K562 (cell line): Measurements from ENCODE around the gene LRRC59.

ENCODE experiments used
- FOXP4 ChIP-seq: sonication (generic); formaldehyde crosslinking; IDR thresholded peaks from 2 replicates; pipeline ENCODE4 v1.8.0; 2022; ENCODE audit warnings: mild to moderate bottlenecking, missing genetic modification reagents, borderline replicate concordance
- HLTF ChIP-seq: fragments of 450-650 bp; IDR thresholded peaks from 2 replicates; pipeline ENCODE4 v1.6.1; 2016
- PCBP2 ChIP-seq: fragments of 200-400 bp; formaldehyde crosslinking; IDR thresholded peaks from 2 replicates; pipeline ENCODE4 v1.6.1; 2018; ENCODE audit warnings: low read length, low read depth, mild to moderate bottlenecking, moderate library complexity; ENCODE audit not compliant: poor library complexity, severe bottlenecking
- SMARCA5 ChIP-seq: fragments of 450-650 bp; IDR thresholded peaks from 2 replicates; pipeline ENCODE4 v1.6.1; 2016
- SMARCC2 ChIP-seq: fragments of 450-650 bp; IDR thresholded peaks from 2 replicates; pipeline ENCODE4 v1.6.1; 2017; ENCODE audit warnings: antibody characterized with exemption, moderate library complexity, mild to moderate bottlenecking, low read depth
- TAF7 ChIP-seq: fragments of 450-650 bp; IDR thresholded peaks from 2 replicates; pipeline ENCODE4 v1.6.1; 2016; ENCODE audit warnings: missing genetic modification characterization, missing compliant biosample characterization
- TBP ChIP-seq: optimal IDR thresholded peaks from 2 replicates; pipeline ENCODE3; 2011; ENCODE audit warnings: low read depth, low read length, improper control_type of control experiment
- ZNF408 ChIP-seq: fragments of 250-450 bp; sonication (Bioruptor Pico); IDR thresholded peaks from 2 replicates; pipeline ENCODE4 v1.4.0; 2020; ENCODE audit warnings: low read depth, mild to moderate bottlenecking, moderate library complexity
- TF ChIP-seq, protein P1 (sequence below), 3 experiments: IDR thresholded peaks in 2 of 3; conservative IDR thresholded peaks in 1 of 3; 2 replicates each; pipeline ENCODE4 v1.5.1; 2011 to 2012; ENCODE audit warnings: low read length in 3 of 3, mild to moderate bottlenecking in 3 of 3, control low read depth in 2 of 3, improper control_type of control experiment in 1 of 3, inconsistent platforms in 1 of 3, low read depth in 1 of 3, mixed read lengths in 1 of 3, moderate library complexity in 1 of 3; ENCODE audit not compliant: insufficient read depth in 2 of 3
- TF ChIP-seq, protein P2 (sequence below): sonication (generic); formaldehyde crosslinking; IDR thresholded peaks from 2 replicates; pipeline ENCODE4 v1.5.0; 2020; ENCODE audit warnings: missing genetic modification reagents
- TF ChIP-seq, protein P3 (sequence below): sonication (generic); formaldehyde crosslinking; IDR thresholded peaks from 2 replicates; pipeline ENCODE4 v1.8.1; 2022; ENCODE audit warnings: missing genetic modification reagents
- TF ChIP-seq, protein P4 (sequence below): fragments of 450-650 bp; formaldehyde crosslinking; IDR thresholded peaks from 2 replicates; pipeline ENCODE4 v1.4.0; 2020; ENCODE audit warnings: mild to moderate bottlenecking, moderate library complexity

DNA sequence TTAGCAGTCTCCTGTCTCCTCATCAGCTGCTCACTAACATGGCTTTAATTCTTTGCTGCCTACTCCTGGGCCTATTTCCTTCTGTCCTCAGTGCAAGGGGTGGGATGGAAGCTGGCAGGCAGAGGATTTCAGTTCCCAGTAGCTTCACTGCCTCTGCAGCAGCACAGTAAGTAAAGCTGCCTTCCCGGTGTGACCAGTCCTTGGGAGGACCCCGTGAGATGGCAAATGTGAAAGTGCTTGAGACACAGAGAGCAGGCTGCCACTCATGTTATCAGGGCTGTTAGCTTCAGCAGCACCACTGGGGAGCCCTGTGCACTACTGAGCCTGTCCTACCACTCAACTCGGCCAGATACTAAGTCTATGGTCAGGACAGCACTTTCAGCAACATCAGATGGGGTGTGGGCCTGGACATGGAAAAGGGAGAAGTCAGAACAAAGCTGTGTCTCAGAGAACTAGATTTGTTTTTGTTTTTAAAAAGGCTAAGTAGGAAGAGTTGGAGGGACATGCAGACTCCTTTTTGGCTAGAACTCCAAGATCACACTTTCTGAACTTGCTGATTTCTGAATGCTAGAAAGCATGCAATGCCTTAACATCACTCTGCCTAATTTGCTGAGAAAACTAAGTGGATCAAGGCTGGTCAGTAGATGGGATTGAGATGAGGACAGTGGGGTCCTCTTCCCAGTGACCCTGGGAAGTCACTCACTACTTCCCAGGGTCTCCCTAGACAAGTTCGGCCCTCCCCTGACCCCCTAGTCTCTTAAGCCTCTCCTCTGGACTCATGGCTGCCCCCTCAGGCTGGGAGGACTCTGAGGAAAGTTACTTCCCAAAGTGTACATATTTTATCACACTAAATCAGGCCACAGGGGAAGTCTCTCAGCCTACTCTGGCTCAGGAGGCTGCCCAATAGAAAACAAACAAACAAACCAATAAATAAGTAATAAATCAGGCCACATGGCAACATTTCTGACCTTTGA, 29.8 kb upstream of the LRRC59 start:
- TF ChIP-seq SMARCC2 (no peak), FOXP4 (CRISPR knock-in tag) (no peak), SMARCA5 (no peak), PCBP2 (no peak), HLTF (no peak), ZNF408 (CRISPR knock-in tag) (no peak), TAF7 (no peak), TBP (no peak)
- TF ChIP-seq, protein P1, sequence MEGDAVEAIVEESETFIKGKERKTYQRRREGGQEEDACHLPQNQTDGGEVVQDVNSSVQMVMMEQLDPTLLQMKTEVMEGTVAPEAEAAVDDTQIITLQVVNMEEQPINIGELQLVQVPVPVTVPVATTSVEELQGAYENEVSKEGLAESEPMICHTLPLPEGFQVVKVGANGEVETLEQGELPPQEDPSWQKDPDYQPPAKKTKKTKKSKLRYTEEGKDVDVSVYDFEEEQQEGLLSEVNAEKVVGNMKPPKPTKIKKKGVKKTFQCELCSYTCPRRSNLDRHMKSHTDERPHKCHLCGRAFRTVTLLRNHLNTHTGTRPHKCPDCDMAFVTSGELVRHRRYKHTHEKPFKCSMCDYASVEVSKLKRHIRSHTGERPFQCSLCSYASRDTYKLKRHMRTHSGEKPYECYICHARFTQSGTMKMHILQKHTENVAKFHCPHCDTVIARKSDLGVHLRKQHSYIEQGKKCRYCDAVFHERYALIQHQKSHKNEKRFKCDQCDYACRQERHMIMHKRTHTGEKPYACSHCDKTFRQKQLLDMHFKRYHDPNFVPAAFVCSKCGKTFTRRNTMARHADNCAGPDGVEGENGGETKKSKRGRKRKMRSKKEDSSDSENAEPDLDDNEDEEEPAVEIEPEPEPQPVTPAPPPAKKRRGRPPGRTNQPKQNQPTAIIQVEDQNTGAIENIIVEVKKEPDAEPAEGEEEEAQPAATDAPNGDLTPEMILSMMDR (IDR thresholded peaks at IDR 0.05 in 2 of 3, conservative IDR thresholded peaks at IDR 0.05 in 1 of 3; ENCODE audit: insufficient read depth in 2 of 3, low read depth in 1 of 3, low read length in 3 of 3), result peak; percentile 56 to 75 (median 71)
- TF ChIP-seq, protein P2, sequence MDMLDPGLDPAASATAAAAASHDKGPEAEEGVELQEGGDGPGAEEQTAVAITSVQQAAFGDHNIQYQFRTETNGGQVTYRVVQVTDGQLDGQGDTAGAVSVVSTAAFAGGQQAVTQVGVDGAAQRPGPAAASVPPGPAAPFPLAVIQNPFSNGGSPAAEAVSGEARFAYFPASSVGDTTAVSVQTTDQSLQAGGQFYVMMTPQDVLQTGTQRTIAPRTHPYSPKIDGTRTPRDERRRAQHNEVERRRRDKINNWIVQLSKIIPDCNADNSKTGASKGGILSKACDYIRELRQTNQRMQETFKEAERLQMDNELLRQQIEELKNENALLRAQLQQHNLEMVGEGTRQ (CRISPR knock-in tag), result no peak
- TF ChIP-seq, protein P3, sequence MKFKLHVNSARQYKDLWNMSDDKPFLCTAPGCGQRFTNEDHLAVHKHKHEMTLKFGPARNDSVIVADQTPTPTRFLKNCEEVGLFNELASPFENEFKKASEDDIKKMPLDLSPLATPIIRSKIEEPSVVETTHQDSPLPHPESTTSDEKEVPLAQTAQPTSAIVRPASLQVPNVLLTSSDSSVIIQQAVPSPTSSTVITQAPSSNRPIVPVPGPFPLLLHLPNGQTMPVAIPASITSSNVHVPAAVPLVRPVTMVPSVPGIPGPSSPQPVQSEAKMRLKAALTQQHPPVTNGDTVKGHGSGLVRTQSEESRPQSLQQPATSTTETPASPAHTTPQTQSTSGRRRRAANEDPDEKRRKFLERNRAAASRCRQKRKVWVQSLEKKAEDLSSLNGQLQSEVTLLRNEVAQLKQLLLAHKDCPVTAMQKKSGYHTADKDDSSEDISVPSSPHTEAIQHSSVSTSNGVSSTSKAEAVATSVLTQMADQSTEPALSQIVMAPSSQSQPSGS (CRISPR knock-in tag), result no peak
- TF ChIP-seq, protein P4, sequence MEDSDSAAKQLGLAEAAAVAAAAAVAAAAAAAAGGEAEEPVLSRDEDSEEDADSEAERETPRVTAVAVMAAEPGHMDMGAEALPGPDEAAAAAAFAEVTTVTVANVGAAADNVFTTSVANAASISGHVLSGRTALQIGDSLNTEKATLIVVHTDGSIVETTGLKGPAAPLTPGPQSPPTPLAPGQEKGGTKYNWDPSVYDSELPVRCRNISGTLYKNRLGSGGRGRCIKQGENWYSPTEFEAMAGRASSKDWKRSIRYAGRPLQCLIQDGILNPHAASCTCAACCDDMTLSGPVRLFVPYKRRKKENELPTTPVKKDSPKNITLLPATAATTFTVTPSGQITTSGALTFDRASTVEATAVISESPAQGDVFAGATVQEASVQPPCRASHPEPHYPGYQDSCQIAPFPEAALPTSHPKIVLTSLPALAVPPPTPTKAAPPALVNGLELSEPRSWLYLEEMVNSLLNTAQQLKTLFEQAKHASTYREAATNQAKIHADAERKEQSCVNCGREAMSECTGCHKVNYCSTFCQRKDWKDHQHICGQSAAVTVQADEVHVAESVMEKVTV (CRISPR knock-in tag), result no peak
